ENCODE results near the gene FBXL17.

Gene FBXL17

DNA sequence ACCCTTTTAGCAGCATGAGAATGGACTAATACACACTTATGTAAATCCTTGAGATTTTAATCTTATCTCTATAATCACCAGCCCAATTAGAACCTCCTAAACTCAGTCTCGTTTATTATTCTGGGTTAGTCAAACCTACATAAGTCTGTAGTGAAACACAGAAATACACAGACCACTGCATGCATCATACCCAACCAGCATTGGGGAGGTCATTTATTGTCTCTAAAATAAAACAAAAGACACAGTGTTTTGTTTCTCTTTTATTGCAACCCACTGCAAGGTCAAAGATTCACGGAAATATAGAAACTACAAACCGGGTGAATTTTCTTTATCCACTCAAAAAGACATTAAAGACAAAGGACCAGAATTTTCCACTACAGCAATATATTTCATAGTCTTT lies 523.1 kb downstream of the FBXL17 start:
- no peak for DNase-seq (ENCODE audit: low read depth)
- TF ChIP-seq, protein P1, sequence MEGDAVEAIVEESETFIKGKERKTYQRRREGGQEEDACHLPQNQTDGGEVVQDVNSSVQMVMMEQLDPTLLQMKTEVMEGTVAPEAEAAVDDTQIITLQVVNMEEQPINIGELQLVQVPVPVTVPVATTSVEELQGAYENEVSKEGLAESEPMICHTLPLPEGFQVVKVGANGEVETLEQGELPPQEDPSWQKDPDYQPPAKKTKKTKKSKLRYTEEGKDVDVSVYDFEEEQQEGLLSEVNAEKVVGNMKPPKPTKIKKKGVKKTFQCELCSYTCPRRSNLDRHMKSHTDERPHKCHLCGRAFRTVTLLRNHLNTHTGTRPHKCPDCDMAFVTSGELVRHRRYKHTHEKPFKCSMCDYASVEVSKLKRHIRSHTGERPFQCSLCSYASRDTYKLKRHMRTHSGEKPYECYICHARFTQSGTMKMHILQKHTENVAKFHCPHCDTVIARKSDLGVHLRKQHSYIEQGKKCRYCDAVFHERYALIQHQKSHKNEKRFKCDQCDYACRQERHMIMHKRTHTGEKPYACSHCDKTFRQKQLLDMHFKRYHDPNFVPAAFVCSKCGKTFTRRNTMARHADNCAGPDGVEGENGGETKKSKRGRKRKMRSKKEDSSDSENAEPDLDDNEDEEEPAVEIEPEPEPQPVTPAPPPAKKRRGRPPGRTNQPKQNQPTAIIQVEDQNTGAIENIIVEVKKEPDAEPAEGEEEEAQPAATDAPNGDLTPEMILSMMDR (conservative IDR thresholded peaks at IDR 0.05; ENCODE audit: low read depth, low read length) = no peak
- H3K4me3 ChIP-seq (ENCODE audit: low read length) = no peak overlapping the region

GRCh38 chr5:107858324-107858723 lies 523.6 kb downstream of the FBXL17 start:
- TF ChIP-seq, protein P1 (conservative IDR thresholded peaks at IDR 0.05; ENCODE audit: low read depth, low read length) = no peak
- DNase-seq (ENCODE audit: low read depth) = no peak

DNA sequence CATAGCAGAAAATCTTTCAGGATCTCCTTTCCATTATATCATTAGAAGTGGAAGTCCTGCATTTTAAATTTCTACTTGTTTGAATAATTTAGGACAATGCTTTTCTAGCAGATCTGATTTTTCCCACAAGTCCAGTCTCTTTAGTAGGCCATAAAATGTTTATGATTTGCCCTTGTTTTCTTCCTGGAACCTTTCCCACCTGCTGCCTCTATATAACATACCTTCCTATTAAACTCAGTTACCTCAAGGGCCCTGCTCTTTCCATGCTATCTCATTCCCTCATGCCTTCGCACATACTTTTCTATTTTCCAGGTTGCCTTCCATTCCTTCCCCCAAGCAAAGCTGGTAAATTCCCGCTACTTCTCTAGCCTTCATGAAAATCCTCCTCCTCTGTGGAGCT lies 524.1 kb downstream of the FBXL17 start:
- TF ChIP-seq, protein P1 (conservative IDR thresholded peaks at IDR 0.05; ENCODE audit: low read depth, low read length) = no peak
- no peak overlapping the region for H3K4me3 ChIP-seq (ENCODE audit: low read length)
- DNase-seq (ENCODE audit: low read depth) = no peak

More at GRCh38 chr5:107858324-107858723, 523.6 kb downstream of the FBXL17 start:
- no peak overlapping the region for H3K4me3 ChIP-seq (ENCODE audit: low read length)

GRCh38 chr5:107855171-107855570 lies 526.7 kb downstream of the FBXL17 start:
- H3K4me3 ChIP-seq (ENCODE audit: low read length) = no peak overlapping the region
- TF ChIP-seq, protein P1 (conservative IDR thresholded peaks at IDR 0.05; ENCODE audit: low read depth, low read length) = no peak
- no peak for DNase-seq (ENCODE audit: low read depth)

GRCh38 chr5:107853696-107854095 lies 528.2 kb downstream of the FBXL17 start:
- no peak for DNase-seq (ENCODE audit: low read depth)
- TF ChIP-seq, protein P1 (conservative IDR thresholded peaks at IDR 0.05; ENCODE audit: low read depth, low read length) = no peak

GRCh38 chr5:107853031-107853430 lies 528.9 kb downstream of the FBXL17 start:
- no peak overlapping the region for H3K4me3 ChIP-seq (ENCODE audit: low read length)
- TF ChIP-seq, protein P1 (conservative IDR thresholded peaks at IDR 0.05; ENCODE audit: low read depth, low read length) = no peak
- DNase-seq (ENCODE audit: low read depth) = no peak

More at GRCh38 chr5:107853696-107854095, 528.2 kb downstream of the FBXL17 start:
- no peak overlapping the region for H3K4me3 ChIP-seq (ENCODE audit: low read length)

GRCh38 chr5:107849118-107849517 lies 532.8 kb downstream of the FBXL17 start:
- no peak overlapping the region for H3K4me3 ChIP-seq (ENCODE audit: low read length)
- TF ChIP-seq, protein P1 (conservative IDR thresholded peaks at IDR 0.05; ENCODE audit: low read depth, low read length) = no peak
- DNase-seq (ENCODE audit: low read depth) = no peak

Measured in retinal pigment epithelial cell (primary cell).